GM12864 (cell line): ENCODE measurements around the gene GAMT.

Experiments
- DNase-seq: peaks from one replicate; pipeline ENCODE4 v3.0.0-alpha.2; 2011; ENCODE audit warnings: low read depth
- H3K4me3 ChIP-seq: 2 replicates; pipeline ENCODE4 v1.5.1; 2011; ENCODE audit warnings: mild to moderate bottlenecking, low read depth, low read length, control low read depth
- CTCF ChIP-seq: IDR thresholded peaks from 2 replicates; pipeline ENCODE4 v1.5.1; 2011; ENCODE audit warnings: low read depth, mild to moderate bottlenecking, moderate library complexity, low read length, control low read depth, inconsistent platforms; ENCODE audit errors: missing control alignments

Gene GAMT

GRCh38 chr19:1396768-1397679, 4.3 kb downstream of the GAMT start:
- no peak for TF ChIP-seq CTCF
- DNase-seq: no peak
- H3K4me3 ChIP-seq: no peak overlapping the region

- DNase-seq: no peak
- no peak for TF ChIP-seq CTCF
- no peak overlapping the region for H3K4me3 ChIP-seq
These were observed 5.1 kb downstream of the GAMT start for GRCh38 chr19:1396019-1396767.

GRCh38 chr19:1395194-1396018, 5.9 kb downstream of the GAMT start:
- DNase-seq: no peak
- no peak for TF ChIP-seq CTCF

GRCh38 chr19:1394252-1395193, 6.8 kb downstream of the GAMT start:
- DNase-seq: no peak
- no peak for TF ChIP-seq CTCF
- no peak overlapping the region for H3K4me3 ChIP-seq

More at GRCh38 chr19:1395194-1396018, 5.9 kb downstream of the GAMT start:
- H3K4me3 ChIP-seq: no peak overlapping the region

GRCh38 chr19:1393841-1394240, 7.5 kb downstream of the GAMT start:
- H3K4me3 ChIP-seq: no peak overlapping the region
- no peak for DNase-seq
- TF ChIP-seq CTCF: no peak
